Mammary epithelial cell (primary cell): ENCODE results near the gene NTN1.

Experiments used
- EZH2 ChIP-seq: IDR thresholded peaks from 2 replicates; pipeline ENCODE4 v1.6.1; 2012; ENCODE audit warnings: low read length, inconsistent platforms, borderline replicate concordance
- TF ChIP-seq, protein P1 (sequence below), 2 donors: IDR thresholded peaks in 1 of 2; conservative IDR thresholded peaks in 1 of 2; 2 replicates each; pipeline ENCODE4 v1.5.1; 2011 to 2012; ENCODE audit warnings: inconsistent platforms in 2 of 2, low read length in 2 of 2, mild to moderate bottlenecking in 2 of 2, control low read depth in 1 of 2, low read depth in 1 of 2; ENCODE audit not compliant: insufficient read depth in 1 of 2; ENCODE audit errors: extremely low read depth in 1 of 2

DNA sequence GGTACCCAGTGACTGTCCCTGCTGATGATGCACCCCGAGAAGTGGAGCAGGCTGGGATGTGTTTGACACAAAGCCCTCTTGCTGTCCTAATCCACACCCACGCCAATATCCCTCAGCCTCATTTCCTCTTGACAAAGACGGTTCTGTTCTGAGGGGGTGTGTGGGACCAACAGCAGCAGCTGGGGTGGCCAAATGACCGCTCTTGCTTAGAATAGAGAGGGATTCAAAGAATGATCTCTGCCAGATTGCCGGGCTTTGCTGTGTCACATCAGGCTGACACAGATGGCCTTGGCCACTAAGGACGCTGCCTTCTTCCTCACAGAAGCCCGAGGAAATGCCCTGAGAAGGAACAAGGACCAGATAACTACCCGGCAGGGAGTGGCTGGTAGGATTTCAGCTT, 250.7 kb downstream of the NTN1 start:
- TF ChIP-seq, protein P1, sequence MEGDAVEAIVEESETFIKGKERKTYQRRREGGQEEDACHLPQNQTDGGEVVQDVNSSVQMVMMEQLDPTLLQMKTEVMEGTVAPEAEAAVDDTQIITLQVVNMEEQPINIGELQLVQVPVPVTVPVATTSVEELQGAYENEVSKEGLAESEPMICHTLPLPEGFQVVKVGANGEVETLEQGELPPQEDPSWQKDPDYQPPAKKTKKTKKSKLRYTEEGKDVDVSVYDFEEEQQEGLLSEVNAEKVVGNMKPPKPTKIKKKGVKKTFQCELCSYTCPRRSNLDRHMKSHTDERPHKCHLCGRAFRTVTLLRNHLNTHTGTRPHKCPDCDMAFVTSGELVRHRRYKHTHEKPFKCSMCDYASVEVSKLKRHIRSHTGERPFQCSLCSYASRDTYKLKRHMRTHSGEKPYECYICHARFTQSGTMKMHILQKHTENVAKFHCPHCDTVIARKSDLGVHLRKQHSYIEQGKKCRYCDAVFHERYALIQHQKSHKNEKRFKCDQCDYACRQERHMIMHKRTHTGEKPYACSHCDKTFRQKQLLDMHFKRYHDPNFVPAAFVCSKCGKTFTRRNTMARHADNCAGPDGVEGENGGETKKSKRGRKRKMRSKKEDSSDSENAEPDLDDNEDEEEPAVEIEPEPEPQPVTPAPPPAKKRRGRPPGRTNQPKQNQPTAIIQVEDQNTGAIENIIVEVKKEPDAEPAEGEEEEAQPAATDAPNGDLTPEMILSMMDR (conservative IDR thresholded peaks at IDR 0.05 in 1 of 2, IDR thresholded peaks at IDR 0.05 in 1 of 2; ENCODE audit: extremely low read depth in 1 of 2, insufficient read depth in 1 of 2, low read depth in 1 of 2, low read length in 2 of 2) = no peak
- TF ChIP-seq EZH2 = no peak
